Hematopoietic multipotent progenitor cell treated with erythropoietin and hydrocortisone succinate and interleukin-3 and kit ligand, for 6 days (in vitro differentiated cells): ENCODE measurements around the gene ZNF692.

ENCODE experiments used
- DNase-seq: peaks from one replicate; pipeline ENCODE4 v3.0.0-alpha.2; 2015

Gene ZNF692

GRCh38 chr1:248881261-248881660, 22.4 kb upstream of the ZNF692 start:
- no peak for DNase-seq

GRCh38 chr1:248873993-248874533, 15.2 kb upstream of the ZNF692 start:
- peak; percentile 91 for DNase-seq

GRCh38 chr1:248873409-248873992, 14.6 kb upstream of the ZNF692 start:
- DNase-seq = peak; percentile 96

GRCh38 chr1:248872752-248873408, 14.0 kb upstream of the ZNF692 start:
- DNase-seq = peak; percentile 88

DNA sequence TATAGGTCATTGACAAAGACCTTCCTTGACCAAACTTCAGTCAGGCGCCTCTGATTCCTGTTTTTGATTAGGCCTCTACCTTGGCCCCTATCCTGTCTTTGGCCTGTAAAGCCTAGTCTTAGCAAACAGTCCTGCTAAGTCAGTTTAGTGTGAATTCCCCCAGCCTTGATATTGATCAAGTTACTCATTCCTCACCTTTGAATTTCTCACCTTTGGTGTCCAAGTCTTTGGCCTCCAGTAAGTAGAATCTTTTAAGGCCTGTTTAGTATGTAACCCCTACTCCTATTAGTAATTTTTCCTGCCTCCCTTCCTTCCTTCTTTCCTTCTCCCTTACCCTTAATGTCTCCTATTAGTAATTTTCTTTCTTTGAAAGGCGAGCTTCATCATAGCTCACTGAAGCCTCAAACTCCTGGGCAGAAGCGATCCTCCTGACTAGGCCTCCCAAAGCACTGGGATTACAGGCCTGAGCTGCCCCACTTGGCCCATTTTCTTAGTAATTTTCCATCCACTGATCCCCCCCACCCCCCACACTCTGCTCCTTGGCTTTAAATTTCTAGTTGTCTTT, 13.0 kb upstream of the ZNF692 start:
- DNase-seq = no peak

DNA sequence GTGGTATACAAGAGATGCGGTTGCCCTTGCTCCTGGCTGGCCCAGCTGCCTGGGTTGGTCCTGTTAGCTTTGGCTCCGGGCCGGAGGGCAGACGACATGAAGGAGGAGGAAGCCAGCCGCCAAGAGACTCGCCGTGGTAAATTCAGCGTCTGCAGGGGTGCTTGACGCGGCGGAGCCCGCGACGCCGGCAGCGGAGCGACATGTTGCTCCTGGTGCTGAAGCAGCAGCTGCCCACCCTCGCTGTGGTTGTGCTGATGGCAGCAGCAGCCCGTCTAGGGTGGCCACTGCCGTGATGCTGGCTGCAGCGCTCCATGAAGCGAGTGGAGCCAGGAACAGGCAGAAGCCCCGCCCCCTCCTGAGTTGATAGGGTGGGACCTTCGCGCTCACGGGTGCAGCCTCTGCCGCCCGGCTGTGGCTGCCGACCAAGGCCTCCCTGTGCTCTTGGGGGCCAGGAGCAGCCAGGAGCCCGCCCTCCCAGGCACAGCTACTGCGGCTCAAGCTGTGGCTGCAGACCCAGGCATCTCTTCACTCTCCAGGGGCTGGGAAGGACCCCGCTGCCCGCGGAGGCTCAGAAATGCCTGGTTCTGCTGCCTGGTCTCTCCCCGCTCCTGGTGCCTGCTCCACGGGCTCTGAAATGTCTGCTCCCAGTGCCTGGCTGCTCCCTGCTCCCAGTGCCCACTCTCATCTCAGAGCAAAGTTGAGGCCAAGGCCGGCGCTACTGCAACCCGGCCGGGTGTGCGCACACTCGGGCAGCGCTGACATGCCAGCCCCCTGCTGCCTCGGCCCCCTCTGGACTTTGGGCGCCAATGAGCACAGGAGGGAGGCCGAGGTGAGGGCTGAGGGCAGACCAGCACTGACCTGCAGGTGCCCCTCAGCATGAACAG, 4.4 kb upstream of the ZNF692 start:
- peak; percentile 98 for DNase-seq

DNA sequence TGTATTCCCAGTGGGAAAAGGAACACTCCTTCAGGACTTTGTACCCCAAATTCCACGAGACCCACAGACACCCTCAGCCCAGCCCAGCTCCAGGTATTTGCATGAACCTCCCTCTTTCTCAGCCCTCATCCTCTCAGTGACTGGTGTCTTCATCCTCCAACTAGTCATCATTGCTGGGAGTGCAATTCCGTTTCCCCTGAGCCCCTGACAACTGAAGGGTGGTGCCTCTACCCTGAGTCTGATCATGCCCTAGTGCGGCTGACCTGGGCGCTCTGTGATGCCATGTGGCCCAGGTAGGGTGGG, 3.8 kb upstream of the ZNF692 start:
- DNase-seq = peak; percentile 61

GRCh38 chr1:248861616-248862015, 2.7 kb upstream of the ZNF692 start:
- no peak for DNase-seq

GRCh38 chr1:248860007-248860406, 1.1 kb upstream of the ZNF692 start:
- DNase-seq = no peak

GRCh38 chr1:248858096-248858890, 592 bp downstream of the ZNF692 start:
- peak; percentile 85 for DNase-seq

DNA sequence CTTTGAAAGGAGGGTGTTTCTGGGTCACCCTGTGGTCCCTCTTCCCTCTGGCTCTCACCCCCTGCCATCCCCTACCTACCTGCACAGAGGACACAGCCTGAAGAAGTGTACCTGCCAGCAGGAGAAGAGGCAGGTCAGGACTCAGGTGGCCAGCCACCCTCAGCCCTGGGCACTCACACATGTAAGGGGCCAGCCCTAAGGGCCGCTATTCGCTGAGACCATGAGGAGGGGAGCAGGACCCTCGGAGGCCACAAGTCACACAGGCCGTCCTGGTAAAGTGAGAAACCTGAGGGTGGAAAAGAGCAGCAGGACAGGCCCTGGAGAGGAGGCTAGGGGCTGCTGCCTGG, 1.2 kb downstream of the ZNF692 start:
- no peak for DNase-seq

- DNase-seq = peak; percentile 57
Measured at GRCh38 chr1:248857201-248857600, 1.7 kb downstream of the ZNF692 start.

DNA sequence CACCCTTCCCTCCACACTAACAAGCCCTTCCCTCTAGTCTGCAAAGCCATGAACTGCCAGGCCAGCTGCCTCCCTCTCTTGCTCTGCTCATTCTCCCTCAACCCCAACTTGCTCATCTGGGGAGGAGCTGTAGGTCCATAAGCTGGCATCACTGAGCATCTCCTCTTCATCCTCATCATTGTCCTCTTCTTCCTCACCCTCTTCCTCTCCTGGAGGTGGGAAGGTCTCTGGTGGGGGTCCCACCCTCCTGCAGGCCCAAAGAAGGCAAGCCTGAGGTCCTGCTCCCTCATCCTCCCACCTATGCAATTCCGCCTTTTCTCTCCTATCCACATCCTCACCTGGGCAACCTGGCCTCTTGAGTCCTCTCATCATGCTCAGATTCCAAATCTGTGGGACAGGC, 2.7 kb downstream of the ZNF692 start:
- DNase-seq = no peak

GRCh38 chr1:248855580-248855979, 3.3 kb downstream of the ZNF692 start:
- no peak for DNase-seq

DNA sequence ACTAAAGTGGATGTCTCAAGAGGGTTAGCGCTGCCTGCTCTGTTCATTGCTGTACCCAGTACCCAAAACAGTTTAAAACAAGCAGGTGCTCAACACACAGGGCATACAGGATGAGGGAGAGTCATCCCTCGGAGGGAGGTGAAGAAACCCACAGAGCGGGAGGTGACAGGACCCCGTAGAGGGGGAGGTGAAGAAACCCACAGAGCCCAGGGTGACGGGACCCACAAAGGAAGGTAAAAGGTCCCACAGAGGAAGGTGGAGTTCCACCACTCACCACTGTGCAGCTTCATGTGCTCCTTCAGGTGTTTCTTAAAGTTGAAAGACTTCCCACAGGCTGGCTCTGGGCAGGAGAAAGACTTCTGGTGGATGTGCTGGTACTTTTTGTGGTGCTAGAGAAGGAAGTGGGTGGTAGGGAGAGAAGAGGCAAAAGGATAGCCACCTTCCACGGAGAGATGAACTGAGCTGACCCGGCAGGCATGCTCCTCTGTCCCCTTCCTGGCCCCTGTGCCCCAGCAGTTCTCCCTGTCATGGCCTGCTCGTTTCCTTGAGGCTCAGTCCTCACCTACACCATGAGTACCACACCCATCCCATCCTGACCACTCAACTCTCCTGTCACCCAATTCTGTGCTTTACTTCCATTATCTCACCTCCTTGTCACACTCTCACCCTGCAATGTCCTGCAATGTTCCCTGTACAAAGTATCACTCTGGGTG, 5.1 kb downstream of the ZNF692 start:
- no peak for DNase-seq

- no peak for DNase-seq
Measured at GRCh38 chr1:248852481-248853405, 6.1 kb downstream of the ZNF692 start.

- DNase-seq = no peak
Measured at GRCh38 chr1:248851390-248851789, 7.5 kb downstream of the ZNF692 start.

DNA sequence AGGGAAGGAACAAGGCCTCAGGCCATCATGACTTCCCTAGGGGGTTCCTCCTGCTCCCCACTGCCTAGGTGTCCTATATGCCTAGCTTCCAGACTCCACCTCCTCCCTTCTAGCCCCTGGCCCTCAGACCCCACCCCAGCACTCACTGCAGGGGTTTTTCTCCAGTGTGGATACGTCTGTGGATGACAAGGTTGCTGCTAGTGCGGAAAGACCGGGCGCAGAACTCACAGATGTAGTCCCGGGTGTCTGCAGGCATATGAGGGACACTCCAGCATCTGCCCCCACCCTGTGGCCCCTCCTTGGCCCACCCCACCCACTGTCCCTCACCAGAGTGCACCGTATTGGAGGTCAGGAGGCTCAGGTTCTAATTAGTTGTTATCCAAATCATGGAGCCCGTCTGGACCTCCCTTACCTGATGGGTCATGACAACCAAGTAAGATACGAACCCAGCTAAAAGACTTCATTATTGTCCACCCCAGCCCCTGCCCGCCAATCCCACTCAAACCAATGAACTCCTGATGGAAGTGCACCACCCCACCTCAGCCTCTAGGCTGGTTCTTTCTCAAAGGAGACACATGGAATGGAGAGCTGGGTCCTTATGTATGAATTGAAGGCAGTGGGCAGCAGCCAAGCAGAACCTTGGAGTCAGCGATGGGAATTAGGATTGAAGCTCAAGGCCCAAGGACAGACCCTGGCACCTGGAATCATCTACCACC, 8.2 kb downstream of the ZNF692 start:
- DNase-seq = no peak

- DNase-seq = no peak
Measured at GRCh38 chr1:248850124-248850523, 8.8 kb downstream of the ZNF692 start.

DNA sequence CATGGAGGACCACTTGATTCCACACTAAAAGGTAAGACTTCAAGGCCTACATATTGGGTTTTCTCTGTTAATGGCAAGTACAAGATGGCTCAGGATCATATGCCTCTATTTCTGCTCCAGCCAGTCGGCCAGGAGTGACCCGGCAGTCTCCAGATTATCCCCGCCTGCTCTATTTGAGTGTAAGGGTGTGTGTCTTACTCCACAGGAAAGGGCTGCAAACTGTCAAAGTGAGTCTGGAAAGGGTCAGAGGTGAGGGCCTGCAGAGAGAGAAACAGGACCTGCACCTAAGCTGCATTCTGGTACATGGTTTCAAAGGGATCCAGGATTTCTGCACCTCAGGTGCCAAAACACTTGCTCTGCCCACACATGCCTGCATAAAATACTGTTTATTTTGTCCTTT, 9.2 kb downstream of the ZNF692 start:
- DNase-seq = no peak
